ENCODE measurements around the gene CD38.
"Not testable (repeated sequence)": the region's sequence is repeated elsewhere in the genome, so short reads cannot be mapped to it uniquely, and the experiment has no call there.

Gene CD38

DNA sequence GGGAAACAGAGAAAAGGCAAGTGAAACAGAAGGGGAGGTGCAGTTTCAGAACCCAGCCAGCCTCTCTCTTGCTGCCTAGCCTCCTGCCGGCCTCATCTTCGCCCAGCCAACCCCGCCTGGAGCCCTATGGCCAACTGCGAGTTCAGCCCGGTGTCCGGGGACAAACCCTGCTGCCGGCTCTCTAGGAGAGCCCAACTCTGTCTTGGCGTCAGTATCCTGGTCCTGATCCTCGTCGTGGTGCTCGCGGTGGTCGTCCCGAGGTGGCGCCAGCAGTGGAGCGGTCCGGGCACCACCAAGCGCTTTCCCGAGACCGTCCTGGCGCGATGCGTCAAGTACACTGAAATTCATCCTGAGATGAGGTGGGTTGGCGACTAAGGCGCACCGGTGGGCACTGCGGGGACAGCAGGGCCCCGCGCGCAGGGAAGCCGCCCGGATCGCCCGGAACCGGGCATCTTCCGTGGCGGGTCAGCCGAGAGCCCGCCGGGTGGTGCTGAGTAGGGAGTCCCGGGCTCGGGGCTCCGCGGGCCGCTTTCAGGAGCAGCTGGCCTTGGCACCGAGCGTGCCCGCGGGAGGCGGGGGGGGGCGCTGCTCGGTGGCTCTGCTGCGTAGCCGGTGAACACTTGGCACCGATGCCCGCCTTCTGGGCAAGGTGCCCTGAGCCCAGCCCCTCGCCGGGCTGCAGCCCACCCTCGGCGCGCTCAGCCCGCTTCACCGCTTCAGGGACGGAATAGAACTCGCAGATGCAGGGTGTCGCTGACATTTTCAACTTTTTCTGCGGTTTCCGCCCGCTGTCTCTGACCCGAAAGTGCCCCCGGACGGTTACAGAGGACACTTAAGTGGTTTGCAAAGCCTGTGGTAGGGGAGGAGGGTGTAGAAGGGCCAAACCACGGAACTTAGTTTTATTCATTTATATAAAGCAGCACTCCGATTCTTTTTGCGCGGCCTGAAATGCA is at the start of gene CD38:
Gene CD38 (plus strand): TSS at position 40 of the 953 bp plus-strand sequence. CDS start 87 bp downstream, at position 127.
- DNase-seq = peak; percentile 36 to 41

DNA sequence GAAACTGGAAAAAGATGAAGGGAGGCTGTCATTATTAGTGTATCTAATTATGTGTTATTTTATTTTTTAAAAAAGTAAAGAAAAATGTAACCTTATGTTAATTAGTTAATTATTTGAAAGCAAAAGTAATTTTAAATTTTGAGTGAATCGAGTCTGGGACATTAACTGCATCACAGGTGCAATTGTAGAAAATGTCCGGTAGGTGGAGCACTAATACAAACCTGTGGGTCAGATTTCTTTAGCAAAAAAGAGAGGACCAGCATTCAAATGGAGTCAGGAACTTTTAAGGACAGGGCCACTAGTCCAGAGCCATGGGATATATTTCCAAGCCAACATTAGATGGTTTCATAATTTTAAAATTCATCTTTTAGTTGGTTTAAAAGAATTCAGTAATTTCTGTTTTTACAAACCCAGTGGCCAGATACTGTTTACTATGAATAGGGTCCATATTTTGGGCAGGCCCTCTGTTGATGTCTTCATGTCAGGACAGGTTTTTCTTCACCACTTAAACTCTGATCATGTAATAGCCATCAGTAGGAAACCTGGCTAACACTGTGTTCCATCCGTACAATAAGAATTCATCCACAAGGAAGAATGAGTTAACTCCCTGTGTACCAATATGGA is 48.1 kb upstream of the CD38 start:
- DNase-seq = peak in 1 of 2 experiments; percentile 3

DNA sequence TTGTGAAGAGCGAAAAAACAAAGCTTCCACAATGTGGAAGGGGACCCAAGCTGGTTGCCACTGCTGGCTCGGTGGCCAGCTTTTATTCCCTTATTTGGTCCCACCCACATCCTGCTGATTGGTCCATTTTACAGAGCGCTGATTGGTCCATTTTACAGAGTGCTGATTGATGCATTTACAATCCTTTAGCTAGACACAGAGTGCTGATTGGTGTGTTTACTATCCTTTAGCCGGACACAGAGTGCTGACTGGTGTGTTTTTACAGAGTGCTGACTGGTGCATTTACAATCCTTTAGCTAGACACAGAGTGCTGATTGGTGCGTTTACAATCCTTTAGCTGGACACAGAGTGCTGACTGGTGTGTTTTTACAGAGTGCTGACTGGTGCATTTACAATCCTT is 45.1 kb upstream of the CD38 start:
- not testable (repeated sequence) for DNase-seq

DNA sequence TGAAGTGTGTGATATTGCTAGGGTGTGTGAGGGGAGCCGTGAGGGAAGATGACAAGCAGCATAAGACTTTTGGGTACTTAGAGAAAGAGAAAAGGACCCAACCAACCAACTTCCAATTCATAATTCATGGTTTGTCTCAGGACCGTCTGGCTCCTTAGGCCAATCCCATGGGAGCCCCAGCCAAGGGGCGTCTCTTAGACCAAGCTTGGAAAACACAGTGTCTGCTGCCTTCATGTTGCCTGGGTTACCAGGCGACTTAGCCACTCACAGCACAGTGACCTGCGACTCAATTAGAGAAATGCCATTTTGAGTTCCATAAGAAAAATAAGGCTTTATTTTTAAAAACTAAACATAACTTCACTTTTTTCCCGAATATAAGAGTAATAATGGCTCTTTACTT is 42.6 kb upstream of the CD38 start:
- DNase-seq = no peak

DNA sequence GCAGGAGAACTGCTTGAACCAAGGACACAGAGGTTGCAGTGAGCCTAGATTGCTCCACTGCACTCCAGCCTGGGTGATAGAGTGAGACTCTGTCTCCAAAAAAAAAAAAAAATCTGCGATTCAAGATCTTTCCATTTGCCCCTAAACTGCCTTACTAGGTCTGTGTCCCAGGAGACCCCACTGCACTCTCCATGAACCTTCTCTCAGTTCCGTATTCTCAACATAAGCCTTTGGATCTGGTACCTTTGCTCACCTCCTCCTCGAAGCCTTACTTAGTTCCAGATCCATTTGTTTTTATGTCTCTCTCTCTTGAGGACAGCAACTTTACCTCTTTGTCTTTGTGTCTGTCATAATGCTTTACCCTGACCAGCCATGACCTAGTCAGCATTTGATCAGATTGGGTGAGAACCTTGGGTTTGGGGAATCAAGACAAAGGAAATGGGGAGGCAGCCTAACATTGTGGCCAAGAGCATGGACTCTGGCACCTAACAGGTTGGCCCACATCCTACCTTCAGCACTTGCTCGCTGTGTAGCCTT is 41.5 kb upstream of the CD38 start:
- DNase-seq = no peak

DNA sequence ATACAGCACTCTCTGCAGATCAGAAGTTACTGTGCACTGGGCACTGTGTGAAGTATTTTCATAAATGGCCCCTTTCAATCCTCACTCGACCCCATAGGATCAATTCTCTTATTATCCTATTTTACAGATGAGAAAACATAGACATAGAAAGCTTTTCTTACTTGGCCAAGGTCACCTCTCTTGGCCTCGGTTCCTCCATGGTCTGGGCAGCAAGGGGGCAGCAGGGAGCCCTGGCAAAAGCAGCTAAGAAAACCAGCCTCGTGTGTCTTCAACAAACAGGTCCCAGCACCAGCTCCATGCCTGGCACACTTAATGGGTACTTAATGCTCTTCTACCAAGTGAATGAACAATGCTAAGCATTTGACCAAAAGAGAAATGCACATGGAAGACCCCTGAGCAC is 40.9 kb upstream of the CD38 start:
- DNase-seq = no peak

DNA sequence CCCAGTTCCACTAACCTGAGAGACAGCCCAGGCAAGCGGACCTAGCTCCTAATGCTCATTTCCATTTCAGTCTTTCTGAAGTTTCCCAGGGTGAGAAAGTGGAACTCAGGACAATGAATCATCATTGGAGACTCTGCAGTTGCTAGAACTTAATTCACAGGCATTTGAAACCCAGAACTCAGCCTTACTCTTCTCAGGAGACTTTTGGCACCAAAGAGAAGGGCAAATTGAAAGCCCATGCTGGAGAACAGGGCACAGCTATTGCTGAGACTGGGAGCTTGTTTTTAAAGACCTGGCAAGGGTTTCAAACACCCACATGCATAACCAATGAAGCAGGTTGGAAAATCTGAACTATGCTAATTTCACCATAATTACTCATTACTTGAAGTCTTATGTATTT is 39.3 kb upstream of the CD38 start:
- DNase-seq = no peak

DNA sequence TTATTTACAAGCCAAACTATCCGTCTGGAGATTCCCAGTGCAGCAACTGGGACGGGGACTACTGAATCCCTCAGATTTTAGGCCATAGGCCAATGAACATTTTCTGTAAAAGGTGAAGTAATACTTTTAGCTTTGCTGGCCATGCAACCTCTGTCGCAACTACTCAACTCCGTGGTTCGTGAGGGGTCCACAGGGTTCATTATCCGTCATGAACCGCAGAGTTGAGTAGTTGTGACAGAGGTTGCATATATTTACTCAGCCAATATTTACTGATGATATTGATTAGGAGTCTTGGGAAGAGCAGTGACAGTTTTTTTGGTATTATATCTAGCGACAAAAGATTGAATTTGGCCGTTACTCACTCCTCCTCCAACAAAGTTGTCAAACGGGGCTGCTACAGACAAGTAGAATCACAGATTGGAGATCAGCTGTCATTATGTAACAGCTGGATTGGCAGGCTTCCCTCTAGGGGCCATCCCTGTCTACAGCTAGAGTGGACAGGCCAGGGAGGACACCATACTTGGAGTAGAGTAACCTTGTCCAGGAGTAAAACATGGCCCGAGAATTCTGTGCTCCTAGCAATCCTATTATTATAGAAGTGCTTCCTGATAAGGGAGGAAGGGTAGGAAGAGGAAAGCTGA is 37.2 kb upstream of the CD38 start:
- no peak for DNase-seq

DNA sequence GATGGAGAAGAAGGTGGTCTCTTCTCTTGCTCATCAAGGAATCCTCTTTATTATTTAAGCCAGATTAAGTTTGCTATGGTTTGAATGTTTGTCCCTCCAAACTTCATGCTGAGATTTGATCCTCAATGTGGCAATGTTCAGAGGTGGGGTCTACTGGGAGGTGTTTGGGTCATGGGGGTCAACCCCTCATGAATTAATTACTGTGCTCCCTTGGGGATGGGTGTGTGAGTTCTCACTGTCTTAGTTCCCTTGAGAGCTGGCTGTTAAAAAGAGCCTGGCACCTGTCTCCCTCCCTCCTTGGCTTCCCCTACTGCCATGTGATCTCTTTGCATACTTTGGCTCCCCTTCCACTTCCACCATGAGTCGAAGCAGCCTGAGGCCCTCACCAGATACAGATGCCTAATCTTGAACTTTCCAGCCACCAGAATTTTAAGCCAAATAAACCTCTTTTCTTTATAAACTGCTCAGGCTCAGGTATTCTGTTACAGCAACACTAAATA is 36.0 kb upstream of the CD38 start:
- no peak for DNase-seq

DNA sequence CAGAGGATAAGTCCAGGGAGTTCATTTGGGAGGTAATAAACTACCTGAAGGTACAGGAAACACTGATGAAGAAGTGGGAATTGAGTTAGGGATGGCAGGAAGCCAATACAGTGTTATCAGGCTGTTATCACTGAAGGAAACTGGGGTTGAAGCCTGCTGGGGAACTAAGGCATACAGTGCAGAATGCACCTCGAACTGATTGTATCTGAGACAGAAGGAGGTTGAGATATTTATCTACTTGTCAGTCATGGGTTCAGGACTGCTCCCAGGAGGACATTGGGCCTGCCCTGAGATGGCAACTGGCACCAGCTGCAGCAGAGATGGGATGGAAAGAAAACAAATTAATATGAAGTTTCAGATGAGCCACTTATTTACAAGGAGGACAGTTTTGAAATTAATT is 35.5 kb upstream of the CD38 start:
- DNase-seq = no peak

DNA sequence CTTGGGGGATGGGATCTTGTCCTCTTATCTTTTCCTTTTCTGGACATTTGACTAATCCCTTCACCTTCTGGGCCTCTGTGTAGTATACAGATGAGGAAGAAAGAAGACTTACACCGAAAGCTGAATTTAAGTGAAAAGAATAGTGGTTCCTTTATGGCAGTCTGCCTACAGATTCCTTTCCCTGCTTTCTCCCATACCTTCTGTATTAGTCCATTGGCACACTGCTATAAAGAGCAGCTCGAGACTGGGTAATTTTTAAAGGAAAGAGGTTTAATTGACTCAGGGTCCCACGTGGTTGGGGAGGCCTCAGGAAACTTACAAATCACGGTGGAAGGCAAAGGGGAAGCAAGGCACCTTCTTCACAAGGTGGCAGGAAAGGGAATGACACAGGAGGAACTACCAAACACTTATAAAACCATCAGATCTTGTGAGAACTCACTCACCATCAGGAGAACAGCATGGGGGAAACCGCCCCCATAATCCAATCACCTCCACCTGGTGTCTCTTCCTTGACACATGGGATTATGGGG is 34.0 kb upstream of the CD38 start:
- DNase-seq = no peak

DNA sequence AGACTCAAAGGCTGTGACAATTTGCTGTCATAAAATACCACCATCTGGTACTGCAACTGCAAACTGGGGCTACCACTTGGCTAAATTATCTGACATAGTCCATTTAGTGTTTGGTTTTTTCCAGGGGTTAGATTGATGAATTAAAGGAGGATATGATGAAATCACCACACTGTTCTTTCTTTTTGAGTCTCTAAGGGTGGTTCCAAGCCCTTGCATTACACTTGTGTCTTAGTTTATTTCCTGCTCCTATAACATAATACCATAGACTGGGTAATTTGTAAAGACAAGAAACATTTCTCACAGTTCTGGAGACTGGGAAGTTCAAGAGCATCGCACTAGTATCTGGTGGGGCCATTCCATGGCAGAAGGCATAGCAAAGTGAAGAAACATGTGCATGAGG is 32.0 kb upstream of the CD38 start:
- DNase-seq = no peak

DNA sequence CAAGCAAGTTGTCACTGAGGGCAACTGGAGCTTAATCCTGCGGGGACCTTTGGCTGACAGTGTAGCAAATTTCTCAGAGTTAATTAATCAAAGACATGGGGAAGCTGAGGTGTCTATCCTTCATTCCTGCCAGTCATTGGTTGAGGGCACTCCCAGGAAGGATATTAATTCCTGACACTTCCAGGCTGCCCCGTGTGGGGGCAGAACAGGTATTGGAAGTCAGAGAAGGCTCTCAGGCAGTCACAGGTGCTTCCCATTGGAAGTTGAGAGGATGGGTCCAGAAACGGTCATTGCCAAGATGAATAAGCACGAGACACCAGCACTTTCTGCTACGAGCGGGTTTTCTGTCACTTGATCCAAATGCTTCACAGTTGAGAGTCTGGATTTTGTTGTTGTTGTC is 29.1 kb upstream of the CD38 start:
- DNase-seq = no peak

DNA sequence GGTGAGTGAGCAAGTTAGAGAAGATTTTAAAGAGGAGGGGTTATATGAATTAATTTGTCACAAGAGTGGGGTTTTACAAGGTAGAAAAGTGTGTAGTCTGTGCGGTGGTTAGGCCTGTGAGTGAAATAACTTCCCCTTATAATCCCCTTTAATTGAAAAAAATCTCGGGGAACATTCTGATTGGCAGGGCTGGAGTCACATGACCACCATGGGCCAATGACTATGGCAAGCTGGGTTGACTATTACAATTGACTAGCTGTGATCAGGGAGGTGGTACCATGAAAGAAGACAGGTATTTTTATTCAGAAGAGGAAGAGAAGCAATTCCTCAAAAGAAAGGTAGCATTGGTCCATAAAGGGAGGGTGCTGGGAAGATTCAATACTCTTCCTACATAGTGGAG is 27.0 kb upstream of the CD38 start:
- no peak for DNase-seq

DNA sequence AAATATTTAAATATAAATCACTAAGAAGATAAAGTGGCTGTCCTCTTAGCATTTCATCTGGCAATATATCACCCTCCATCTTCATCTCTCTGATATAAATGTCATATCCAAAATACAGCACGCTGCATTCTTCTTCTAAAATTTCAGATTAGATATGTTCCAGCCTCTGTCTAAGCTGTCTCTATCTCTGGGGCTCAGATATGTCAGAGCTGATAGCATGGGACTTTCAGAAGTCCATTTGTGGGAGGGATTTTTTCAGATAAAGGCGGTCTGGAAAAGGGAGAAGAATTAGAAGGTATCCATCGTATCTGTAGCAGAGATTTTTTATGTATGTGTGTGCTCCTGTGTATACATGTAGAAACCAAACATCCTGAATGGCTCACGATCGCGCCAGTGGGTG is 25.0 kb upstream of the CD38 start:
- no peak for DNase-seq

DNA sequence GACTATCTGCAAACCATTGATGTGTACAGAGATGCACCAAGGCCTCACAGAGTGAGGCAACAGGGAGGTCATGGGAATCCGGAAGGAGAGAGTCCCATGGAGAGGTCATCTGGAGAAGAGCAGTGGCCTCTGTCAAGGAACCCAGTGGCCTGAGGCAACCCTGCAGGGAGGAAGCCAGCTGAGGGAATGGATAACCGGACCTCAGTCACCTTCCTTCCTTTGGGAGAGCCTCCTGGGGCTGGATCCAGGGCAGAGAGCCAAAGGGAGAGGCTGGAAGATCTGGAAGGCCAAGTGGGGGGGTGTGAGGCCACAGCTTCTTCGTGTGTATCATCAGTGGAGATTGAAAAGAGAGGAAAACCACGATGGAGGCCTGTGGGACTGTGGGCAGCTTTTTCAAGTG is 24.3 kb upstream of the CD38 start:
- no peak for DNase-seq

DNA sequence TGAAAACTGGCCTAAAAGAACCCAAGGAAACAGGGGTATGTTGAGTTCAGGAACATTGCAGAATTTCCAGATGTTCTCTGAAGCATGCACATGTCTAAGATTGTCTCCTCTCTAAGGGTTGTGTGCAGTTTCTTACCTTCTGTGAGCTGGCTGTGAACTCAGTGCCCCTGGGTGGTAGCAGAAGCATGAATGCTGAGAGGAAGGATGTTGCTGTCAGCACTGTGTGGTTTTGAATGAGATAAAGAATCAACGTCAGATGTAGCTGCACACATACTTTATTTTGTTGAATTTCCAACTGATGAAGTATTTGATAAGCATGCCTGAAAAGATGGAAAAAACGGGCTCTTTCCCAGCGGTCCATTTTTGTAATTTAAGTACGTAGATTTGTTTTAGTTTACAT is 23.8 kb upstream of the CD38 start:
- DNase-seq = peak in 1 of 2 experiments; percentile 23

DNA sequence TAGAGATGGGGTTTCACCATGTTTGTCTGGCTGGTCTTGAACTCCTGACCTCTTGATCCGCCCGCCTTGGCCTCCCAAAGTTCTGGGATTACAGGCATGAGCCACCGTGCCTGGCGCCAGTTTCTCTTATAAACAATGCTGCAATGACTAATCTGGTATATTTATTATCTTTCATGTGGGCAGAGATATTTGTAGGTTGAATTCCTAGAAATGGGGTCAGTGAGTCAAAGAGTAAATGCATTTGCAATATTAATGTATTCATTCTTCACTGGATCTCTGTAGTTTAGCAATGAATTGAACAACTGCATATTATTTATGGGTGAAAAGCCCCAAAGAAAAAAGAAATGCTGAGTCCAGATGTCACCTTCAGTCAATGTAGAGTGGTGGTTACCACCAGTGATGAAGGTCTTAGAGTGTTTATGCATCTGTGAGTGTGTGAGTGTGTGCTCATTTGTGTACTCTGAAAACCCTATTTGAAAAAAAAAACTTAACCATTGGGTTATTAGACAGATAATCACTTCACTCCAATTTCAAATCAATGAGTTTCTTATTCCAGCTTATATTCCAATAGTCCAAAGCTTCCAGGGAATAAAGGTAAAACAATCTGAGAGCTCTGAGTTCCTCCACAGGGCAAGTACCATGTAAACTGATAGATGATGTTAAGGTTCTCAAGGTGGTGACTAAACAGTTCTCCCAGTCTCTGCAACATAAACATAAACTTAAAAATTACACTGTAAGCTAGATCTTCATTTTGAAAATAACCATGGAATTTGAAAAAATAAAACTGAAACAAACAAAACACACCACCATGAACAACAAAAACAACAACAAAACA is 22.6 kb upstream of the CD38 start:
- DNase-seq = peak; percentile 30 to 33

DNA sequence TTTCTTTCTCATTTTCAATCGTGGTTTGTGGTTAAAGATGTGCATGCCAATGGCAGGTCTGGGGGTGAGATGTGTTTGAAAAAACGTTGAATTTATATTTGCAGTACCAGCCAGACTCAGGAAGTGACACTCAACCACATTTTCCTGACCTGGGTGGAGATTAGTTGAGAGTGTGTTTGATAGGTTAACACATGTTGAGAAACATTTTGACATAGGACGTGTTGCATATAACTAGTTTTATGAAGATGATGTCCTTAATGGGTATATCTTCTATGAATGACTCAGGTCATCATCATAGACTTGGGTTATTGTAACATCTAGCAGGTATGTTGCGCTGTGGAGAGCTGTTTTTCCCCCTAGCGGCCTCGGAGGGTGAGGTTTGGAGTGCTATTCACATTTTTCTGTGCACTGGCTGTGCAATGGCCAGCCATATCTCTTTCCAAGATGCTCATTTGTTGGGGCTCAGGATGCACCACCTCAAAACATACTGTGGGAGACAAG is 21.7 kb upstream of the CD38 start:
- DNase-seq = peak; percentile 60 to 67

DNA sequence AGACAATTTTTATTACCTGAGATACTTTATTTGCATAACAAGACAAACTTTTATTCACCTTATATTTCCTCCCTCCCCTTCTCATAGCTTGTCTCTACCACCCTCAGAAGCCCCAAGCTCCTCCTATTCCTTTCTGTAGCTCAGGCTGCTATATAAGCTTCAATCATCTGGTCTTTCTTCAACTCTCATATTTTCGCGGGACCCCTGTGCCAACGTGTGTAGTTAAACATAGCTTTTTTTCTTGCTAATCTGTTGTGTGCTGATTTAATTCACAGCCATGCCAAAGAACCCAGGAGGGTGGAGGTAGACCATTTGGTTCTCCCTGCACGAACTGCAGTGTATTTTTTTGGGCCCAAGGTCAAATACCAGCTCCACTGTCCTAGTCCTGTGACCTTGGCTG is 21.1 kb upstream of the CD38 start:
- DNase-seq = no peak

DNA sequence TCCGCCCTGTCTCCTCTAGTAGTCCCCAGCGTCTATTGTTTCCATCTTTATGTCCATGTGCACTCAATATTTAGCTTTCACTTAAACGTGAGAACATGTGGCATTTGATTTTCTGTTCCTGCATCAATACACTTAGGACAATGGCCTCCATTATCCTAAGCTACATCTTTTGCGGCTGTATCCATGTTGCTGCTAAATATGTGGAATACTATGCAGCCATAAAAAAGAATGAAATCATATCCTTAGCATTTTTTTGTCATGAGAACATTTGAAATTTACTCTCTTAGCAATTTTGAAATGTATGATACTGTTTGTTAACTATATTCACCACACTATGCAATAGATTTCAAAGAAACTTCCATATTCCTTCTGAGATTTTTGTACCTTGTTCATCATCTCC is 19.8 kb upstream of the CD38 start:
- no peak for DNase-seq

DNA sequence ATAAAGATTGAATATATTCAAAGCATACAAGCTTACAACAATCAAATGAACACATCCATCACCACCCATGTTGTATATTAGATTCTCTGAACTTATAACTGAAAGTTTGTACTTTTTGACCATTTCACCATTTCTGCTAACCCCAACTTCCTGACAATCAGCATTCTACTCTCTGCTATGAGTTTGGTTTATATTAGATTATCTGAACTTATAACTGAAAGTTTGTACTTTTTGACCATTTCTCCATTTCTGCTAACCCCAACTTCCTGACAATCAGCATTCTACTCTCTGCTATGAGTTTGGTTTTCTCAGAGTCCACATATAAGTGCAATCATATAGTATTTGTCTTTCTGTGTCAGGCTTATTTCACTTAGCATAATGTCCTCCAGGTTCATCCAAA is 15.7 kb upstream of the CD38 start:
- DNase-seq = not testable (repeated sequence)
